ENCODE measurements around the gene FTCD.
"Not testable (repeated sequence)": the region's sequence is repeated elsewhere in the genome, so short reads cannot be mapped to it uniquely, and the experiment has no call there.

Gene FTCD

DNA sequence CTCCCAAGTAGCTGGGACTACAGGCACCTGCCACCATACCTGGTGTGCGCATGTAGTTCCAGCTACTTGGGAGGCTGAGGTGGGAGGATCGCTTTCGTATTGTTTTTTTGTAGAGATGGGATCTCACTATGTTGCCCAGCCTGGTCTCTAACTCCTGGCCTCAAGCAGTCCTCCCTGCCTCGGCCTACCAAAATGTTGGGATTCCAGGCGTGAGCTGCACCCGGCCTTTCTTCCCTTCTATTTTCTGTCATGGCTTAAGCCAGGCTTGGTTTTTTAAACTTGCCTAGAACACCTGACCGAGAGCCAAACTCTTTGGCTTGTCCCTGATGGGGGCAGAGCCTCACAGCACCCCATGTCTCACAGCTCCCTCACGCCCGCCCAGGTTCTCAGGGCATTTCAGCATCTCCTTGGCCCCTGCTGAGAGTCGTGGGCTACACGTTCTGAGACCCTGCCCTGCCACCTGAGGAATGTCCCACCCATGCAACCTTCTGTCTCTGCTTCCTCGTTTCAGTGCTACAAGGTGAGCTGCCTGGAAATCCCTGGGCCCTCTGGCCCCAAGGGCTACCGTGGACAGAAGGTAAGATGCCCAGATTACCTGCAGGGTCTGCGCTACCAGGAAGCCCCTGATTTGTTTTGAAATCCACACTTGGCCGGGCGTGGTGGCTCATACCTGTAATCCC lies 41.7 kb downstream of the FTCD start:
- no peak for DNase-seq (ENCODE audit: insufficient read length, low spot score)
- FAIRE-seq, result no peak

DNA sequence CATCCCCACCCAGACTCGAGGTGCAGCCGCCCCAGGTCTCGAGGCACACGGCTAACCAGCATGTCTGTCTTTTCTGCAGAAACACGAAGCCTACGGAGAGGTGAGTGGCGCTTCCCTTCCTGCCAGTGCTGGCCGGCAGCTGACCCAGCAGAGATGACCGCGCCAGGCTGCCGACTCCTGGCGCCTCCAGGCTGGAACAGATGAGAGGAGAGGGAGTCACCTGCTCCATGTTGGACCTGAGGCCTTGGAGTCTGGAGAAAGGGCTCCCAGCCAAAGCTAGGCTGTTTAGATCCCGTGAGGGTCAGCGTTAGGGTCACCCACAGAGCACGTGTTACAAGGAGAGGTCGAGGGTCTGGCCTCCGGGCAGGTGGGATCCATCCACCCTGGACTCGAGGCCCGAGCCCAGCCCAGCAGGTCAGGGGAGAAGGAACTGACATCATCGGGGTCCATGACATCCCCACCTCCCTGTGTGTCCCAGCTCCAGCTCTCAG lies 42.6 kb downstream of the FTCD start:
- FAIRE-seq (no peak), DNase-seq (ENCODE audit: insufficient read length, low spot score) (no peak)

- FAIRE-seq, result no peak
Observed at GRCh38 chr21:46111857-46112724, 43.3 kb downstream of the FTCD start.

GRCh38 chr21:46111193-46111571 lies 44.2 kb downstream of the FTCD start:
- DNase-seq (ENCODE audit: insufficient read length, low spot score), result no peak
- no peak for FAIRE-seq

More at GRCh38 chr21:46111857-46112724, 43.3 kb downstream of the FTCD start:
- no peak for DNase-seq (ENCODE audit: insufficient read length, low spot score)

DNA sequence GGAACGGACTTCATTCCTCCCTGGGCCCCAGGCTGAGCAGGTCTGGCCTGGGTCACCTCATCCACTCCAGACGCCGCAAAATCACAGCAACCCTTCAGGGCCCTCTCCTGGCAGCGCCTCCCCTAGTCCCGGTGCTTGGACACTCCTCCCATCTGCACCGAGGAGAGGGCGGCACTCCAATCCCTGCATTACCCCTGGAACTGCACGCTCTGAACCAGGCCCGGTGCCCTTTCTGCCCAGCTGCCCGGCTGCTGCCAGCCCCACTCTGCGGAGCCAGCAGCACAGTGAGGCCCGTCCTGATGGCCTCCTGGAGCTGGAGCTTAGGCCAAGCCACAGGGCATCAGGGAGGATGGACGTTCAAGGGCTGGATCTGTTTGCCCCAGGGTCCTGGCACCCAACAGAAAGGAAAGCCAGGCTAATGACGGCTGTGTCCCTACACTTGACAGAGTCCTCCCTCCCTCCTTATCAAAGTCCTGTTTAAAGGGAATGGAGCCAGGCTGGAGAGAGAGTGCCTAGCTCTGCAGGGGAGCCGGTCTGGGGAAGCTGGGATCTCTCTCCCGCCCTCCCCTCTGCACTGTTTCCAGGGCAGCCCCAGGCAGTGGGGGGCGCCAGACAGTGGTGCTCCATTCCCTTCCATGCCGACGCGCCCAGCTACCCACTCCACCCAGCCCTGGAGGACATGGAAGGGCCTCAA lies 44.7 kb downstream of the FTCD start:
- no peak for FAIRE-seq

GRCh38 chr21:46109313-46110221 lies 45.8 kb downstream of the FTCD start:
- FAIRE-seq, result no peak
- no peak for DNase-seq (ENCODE audit: insufficient read length, low spot score)

More for the DNA sequence above, 44.7 kb downstream of the FTCD start:
- DNase-seq (ENCODE audit: insufficient read length, low spot score), result no peak

DNA sequence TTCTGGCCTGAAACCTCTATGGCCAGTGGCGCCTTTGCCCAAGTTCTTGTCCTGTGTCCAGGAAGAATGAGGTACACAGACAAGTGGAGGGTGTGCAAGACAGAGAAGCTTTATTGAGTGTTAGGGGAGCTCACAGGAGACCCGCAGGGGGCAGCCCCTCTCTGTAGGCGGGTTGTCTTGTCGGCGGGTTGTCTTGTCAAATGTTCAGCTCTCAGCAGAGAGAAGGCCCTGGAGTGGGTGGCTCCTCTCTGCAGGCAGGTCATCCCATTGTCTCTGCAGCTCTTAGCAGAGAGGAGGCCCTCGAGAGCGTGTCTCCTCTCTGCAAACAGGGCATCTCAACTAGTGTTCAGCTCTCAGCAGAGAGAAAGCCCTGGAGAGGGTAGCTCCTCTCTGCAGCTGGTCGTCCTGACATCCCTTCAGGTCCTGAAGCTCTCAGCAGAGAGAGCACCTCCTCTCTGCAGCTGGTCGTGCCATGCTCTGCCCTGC lies 46.5 kb downstream of the FTCD start:
- no peak for FAIRE-seq
- DNase-seq (ENCODE audit: insufficient read length, low spot score), result no peak

GRCh38 chr21:46107376-46107775 lies 48.0 kb downstream of the FTCD start:
- not testable (repeated sequence) for FAIRE-seq; DNase-seq (ENCODE audit: insufficient read length, low spot score)

- FAIRE-seq (no peak), DNase-seq (ENCODE audit: insufficient read length, low spot score) (no peak)
Observed at GRCh38 chr21:46104104-46104503, 51.3 kb downstream of the FTCD start.

DNA sequence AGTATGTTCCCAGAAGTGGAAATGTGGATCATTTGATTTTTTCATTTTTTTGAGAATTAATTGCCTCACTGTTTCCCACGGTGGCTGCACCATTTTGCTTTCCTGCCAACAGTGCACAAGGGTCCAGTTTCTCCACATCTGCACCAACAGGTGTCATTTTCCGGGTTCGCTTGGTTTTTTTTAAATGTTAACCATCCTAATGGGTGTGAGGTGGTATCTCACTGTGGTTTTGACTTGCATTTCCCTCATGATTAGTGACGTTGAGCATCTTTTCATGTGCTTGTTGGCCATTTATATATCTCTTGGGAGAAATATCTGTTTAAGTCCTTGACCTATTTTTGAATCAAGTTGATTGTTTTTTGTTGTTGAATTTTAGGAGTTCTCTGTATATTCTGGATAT lies 54.5 kb downstream of the FTCD start:
- DNase-seq (ENCODE audit: insufficient read length, low spot score) (no peak), FAIRE-seq (no peak)

DNA sequence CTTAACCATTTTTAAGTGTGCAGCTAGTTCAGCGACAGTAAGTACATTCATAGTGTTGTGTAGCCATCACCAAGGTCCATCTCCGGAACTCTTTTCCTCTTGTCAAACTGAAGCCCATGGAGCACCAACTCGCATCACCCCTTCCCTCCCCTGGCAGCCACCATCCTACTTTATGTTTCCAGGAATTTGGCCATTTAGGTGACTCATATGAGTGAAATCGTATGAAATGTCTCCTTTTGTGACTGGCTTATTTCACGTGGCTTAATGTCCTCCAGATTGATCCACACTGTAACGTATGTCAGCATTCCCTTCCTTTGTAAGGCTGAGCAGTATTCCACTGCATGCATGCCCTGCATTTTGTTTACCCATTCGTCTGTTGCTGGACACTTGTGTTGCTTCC lies 55.0 kb downstream of the FTCD start:
- FAIRE-seq, result no peak
- no peak for DNase-seq (ENCODE audit: insufficient read length, low spot score)

DNA sequence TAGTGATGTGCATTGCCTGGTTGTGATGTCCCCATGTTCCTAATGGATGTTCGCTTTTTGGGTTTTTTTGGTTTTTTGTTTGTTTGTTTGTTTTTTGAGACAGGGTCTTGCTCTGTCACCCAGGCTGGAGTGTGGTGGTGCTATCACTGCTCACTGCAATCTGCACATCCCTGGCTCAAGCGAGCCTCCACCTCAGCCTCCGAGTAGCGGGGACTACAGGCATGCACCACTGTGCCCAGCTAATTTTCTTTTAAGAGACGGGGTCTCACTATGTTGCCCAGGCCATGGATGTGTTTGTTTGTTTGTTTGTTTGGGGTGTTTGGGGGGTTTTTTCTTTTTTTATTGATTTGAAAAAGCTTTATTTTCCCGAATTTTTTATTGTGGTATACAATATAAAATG lies 55.4 kb downstream of the FTCD start:
- DNase-seq (ENCODE audit: insufficient read length, low spot score) (no peak), FAIRE-seq (no peak)

GRCh38 chr21:46099476-46099875 lies 55.9 kb downstream of the FTCD start:
- DNase-seq (ENCODE audit: insufficient read length, low spot score) (peak; percentile 2), FAIRE-seq (no peak)

DNA sequence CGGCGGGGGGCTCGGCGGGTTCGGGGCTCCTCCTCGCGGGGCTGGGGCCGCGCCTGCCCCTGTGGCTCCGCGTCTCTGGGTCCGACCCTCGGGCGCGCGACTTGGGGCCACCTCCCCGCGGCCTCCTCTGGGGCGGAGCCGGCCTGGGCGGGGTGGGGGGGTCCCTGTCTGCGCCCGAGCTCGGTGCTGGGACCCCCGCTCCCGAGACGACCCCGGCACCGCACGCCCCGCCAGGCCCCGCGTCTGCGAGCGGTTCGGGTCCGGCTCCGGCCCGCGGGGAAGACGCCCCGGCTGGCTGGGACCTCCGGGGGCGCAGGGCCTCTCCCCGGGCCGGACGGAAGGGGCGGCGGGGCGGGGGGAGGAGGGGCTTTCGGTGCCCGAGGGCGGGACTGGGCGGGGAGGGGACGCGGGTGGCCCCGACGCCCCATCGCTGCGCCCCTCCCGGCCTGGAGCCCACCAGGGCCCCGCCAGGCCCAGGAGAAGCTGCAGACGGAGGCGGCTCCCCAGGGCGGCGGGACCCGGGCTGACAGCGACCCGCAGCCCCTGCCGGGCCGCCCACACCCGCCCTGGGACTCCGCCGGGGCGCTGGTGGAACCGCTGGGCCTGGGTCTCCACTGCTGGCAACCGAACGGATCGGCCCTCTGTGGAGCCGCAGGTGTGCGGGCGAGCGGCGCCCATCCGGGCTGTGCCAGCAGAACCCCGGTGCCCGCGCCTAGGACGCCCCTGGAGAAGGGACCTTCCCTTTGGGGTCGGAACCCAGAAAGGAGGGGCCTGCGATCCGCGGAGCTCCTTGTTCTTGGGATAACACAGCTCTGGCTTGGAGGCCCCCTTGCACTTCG lies 56.9 kb downstream of the FTCD start:
- DNase-seq (ENCODE audit: insufficient read length, low spot score), result peak; percentile 1
- no peak for FAIRE-seq

DNA sequence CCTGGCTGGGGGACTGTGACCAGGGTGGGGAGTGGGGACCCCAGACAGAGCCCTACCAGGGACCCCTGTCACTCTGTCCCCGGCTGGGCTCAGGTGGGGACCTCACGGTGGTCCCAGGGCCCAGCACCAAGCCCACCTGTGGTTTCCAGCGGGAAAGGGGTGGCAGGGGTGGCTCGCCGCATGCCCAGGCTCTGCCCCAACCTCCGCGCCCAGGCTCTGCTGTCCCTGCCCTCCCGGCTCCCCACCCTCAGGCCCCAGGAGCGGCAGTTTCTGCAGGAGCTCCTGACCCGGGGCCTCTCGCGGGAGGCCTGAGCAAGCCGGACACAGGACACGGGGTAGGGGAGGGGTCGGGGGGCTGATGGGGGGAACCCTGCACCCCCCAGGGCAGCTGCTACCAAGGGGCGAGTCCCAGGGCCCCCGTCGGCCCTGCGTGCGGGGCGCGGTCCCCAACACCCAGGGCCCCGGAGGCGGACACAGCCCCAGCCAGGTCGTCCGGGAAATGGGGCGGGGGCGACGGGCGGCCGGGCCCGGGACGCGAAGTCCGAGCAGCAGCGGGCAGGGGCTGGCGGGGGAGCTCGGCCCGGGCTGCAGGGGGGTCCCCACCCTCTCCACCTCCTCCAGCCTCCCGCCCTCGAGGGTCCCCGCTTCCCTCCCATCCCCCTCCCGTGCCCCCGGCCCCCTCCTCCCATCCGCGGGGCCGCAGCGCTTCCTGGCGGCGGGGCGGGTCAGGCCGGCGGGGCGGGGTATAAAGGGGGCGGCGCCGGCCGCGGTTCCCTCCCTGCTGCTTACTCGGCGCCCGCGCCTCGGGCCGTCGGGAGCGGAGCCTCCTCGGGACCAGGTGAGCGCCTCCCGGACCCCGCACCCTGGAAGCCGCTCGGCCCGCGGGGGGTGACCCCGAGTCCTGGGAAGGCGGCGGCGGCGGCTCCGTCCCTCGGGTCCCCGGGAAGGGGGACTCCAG lies 57.8 kb downstream of the FTCD start, which contains the start of gene COL6A2:
Gene COL6A2, plus strand, starts transcription at position 777 of the 958 bp plus-strand sequence.
- no peak for FAIRE-seq

GRCh38 chr21:46096596-46097335 lies 58.6 kb downstream of the FTCD start:
- DNase-seq (ENCODE audit: insufficient read length, low spot score) (peak; percentile 7), FAIRE-seq (no peak)

More for the DNA sequence above, 57.8 kb downstream of the FTCD start, which contains the start of gene COL6A2:
- DNase-seq (ENCODE audit: insufficient read length, low spot score), result peak; percentile 25
